Liver (tissue), 9 donors: ENCODE measurements around the gene PALLD. TPM values are rescaled to one million over a fixed set of nuclear protein-coding genes. Genes with fewer than 3 reads are reported as not detected.
"Not testable (repeated sequence)": the region's sequence is repeated elsewhere in the genome, so short reads cannot be mapped to it uniquely, and the experiment has no call there.

Experiments
- DNase-seq: peaks from one replicate; pipeline ENCODE4 v3.0.0-alpha.2; 2017; ENCODE audit warnings: low spot score
- H3K27ac ChIP-seq, 2 donors: one replicate each; pipeline ENCODE4 v1.7.0; 2013; ENCODE audit warnings: inconsistent platforms in 2 of 2, low read length in 2 of 2, control low read depth in 1 of 2, low read depth in 1 of 2, mild to moderate bottlenecking in 1 of 2
- H3K27me3 ChIP-seq, 4 donors: one replicate each; pipeline versions ENCODE4 v1.6.1 to v1.7.0; 2013; ENCODE audit warnings: low read length in 3 of 4, inconsistent platforms in 1 of 4, mild to moderate bottlenecking in 1 of 4, moderate library complexity in 1 of 4; ENCODE audit not compliant: control insufficient read depth in 4 of 4, insufficient read depth in 4 of 4
- H3K36me3 ChIP-seq, 4 donors: one replicate each; pipeline versions ENCODE4 v1.6.1 to v1.7.0; 2013; ENCODE audit warnings: low read length in 3 of 4, mild to moderate bottlenecking in 3 of 4, low read depth in 1 of 4, moderate library complexity in 1 of 4; ENCODE audit not compliant: control insufficient read depth in 4 of 4, insufficient read depth in 3 of 4
- H3K4me1 ChIP-seq, 4 donors: one replicate each; pipeline versions ENCODE4 v1.6.1 to v1.7.0; 2013; ENCODE audit warnings: low read length in 3 of 4, mild to moderate bottlenecking in 3 of 4, moderate library complexity in 1 of 4; ENCODE audit not compliant: control insufficient read depth in 4 of 4, insufficient read depth in 4 of 4
- H3K4me3 ChIP-seq, 3 donors: one replicate each; pipeline versions ENCODE4 v1.6.1 to v1.7.0; 2013; ENCODE audit warnings: low read length in 3 of 3, control low read depth in 1 of 3, low read depth in 1 of 3, mild to moderate bottlenecking in 1 of 3
- H3K9ac ChIP-seq, 2 donors: one replicate each; pipeline ENCODE4 v1.7.0; 2013; ENCODE audit warnings: low read length in 2 of 2, mild to moderate bottlenecking in 2 of 2, moderate library complexity in 2 of 2, control low read depth in 1 of 2, low read depth in 1 of 2
- H3K9me3 ChIP-seq, 4 donors: one replicate each; pipeline versions ENCODE4 v1.6.1 to v1.7.0; 2013; ENCODE audit warnings: low read length in 3 of 4; ENCODE audit not compliant: control insufficient read depth in 4 of 4
- EGR1 ChIP-seq, 2 donors: IDR thresholded peaks; 2 replicates each; pipeline ENCODE4 v1.6.1; 2016 to 2018; ENCODE audit warnings: antibody characterized with exemption in 2 of 2, low read depth in 2 of 2
- FOXA1 ChIP-seq: IDR thresholded peaks from 2 replicates; pipeline ENCODE4 v1.6.1; 2016; ENCODE audit warnings: antibody characterized with exemption
- HNF4G ChIP-seq: IDR thresholded peaks from 2 replicates; pipeline ENCODE4 v1.6.1; 2016; ENCODE audit warnings: antibody characterized with exemption
- JUND ChIP-seq, 2 donors: IDR thresholded peaks; 2 replicates each; pipeline ENCODE4 v1.6.1; 2016; ENCODE audit warnings: antibody characterized with exemption in 2 of 2
- NR2F2 ChIP-seq: IDR thresholded peaks from 2 replicates; pipeline ENCODE4 v1.6.1; 2016; ENCODE audit warnings: antibody characterized with exemption
- RAD21 ChIP-seq, 2 donors: IDR thresholded peaks; 2 replicates each; pipeline ENCODE4 v1.6.1; 2016; ENCODE audit warnings: antibody characterized with exemption in 2 of 2, mild to moderate bottlenecking in 2 of 2
- SP1 ChIP-seq: IDR thresholded peaks from 2 replicates; pipeline ENCODE4 v1.6.1; 2018; ENCODE audit warnings: antibody characterized with exemption, mild to moderate bottlenecking
- YY1 ChIP-seq: IDR thresholded peaks from 2 replicates; pipeline ENCODE4 v1.6.1; 2016; ENCODE audit warnings: antibody characterized with exemption, mild to moderate bottlenecking
- WGBS: extraction: QIAGEN DNeasy Blood & Tissue Kit; methylation state at CpG from one replicate; pipeline ENCODE4 v1.1.7; 2013; 5-methylcytosine and 5-hydroxymethylcytosine counted together
- polyA plus RNA-seq, 2 donors: library from polyadenylated mRNA; stranded (reverse) in 1 of 2; unstranded in 1 of 2; fragments of 200-250 nt in 1 of 2; fragments of >200 nt in 1 of 2; fragmentation: Nextera tagmentation in 1 of 2; extraction: Ambion mirVana in 1 of 2; gene quantifications; one replicate each; pipeline versions ENCODE4 v1.2.1 to v1.2.3, GENCODE V29; 2013 to 2015
- total RNA-seq, 2 donors: library from RNA; depleted of rRNA; stranded (reverse); fragments of >200 nt; gene quantifications; one replicate each; pipeline ENCODE4 v1.2.3, GENCODE V29; 2014
- TF ChIP-seq, protein P1 (sequence below): fragments of 150-350 bp; IDR thresholded peaks from 2 replicates; pipeline ENCODE4 v1.5.1; 2017; ENCODE audit warnings: improper control_type of control experiment, low read depth, low read length; ENCODE audit not compliant: missing input control
- TF ChIP-seq, protein P2 (sequence below): IDR thresholded peaks from 2 replicates; pipeline ENCODE4 v1.6.1; 2016; ENCODE audit warnings: antibody characterized with exemption, mild to moderate bottlenecking
- donor health status: healthy.
- donor health status: healthy.
- donor health status: healthy.
- donor health status: healthy.
- donor health status: healthy.

Gene PALLD
- total and polyA plus RNA-seq, 4 donors = 9.0 to 26.3 (median 14.7) TPM

DNA sequence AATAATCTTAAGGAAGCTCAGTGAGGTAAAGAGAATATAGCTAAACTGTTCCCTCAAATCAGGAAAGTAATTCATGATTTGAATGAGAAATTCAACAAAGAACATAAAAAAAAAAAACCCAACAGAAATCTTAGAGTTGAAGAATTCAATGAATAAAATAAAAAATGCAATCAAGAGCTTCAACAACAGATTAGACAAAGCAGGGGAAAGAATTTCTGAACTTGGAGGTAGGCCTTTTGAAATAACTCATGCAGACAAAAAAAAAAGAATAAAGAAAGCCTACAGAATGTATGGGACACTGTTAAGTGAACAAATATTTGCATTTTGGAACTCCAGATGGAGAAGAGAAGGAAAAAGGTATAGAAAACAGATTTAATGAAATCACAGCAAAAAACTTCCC, 435.3 kb downstream of the PALLD start:
- no peak for DNase-seq
- Histone ChIP-seq H3K27ac (no peak overlapping the region), H3K36me3 (peaks cover 2 to 11% (median 2%) of the 10 kb centered on the region in 4 donors), H3K4me3 (no peak overlapping the region), H3K4me1 (no peaks in the 10 kb centered on the region), H3K9ac (no peak overlapping the region), H3K27me3 (no peaks in the 10 kb centered on the region), H3K9me3 (no peaks in the 10 kb centered on the region)
- no peak for TF ChIP-seq EGR1 (IDR thresholded peaks at IDR 0.05; ENCODE audit: low read depth in 2 of 2)
- TF ChIP-seq, protein P1, sequence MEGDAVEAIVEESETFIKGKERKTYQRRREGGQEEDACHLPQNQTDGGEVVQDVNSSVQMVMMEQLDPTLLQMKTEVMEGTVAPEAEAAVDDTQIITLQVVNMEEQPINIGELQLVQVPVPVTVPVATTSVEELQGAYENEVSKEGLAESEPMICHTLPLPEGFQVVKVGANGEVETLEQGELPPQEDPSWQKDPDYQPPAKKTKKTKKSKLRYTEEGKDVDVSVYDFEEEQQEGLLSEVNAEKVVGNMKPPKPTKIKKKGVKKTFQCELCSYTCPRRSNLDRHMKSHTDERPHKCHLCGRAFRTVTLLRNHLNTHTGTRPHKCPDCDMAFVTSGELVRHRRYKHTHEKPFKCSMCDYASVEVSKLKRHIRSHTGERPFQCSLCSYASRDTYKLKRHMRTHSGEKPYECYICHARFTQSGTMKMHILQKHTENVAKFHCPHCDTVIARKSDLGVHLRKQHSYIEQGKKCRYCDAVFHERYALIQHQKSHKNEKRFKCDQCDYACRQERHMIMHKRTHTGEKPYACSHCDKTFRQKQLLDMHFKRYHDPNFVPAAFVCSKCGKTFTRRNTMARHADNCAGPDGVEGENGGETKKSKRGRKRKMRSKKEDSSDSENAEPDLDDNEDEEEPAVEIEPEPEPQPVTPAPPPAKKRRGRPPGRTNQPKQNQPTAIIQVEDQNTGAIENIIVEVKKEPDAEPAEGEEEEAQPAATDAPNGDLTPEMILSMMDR = no peak
- no peak for TF ChIP-seq SP1
- TF ChIP-seq RAD21 (IDR thresholded peaks at IDR 0.05) = no peak
- no peak for TF ChIP-seq JUND (IDR thresholded peaks at IDR 0.05)
- TF ChIP-seq YY1 = no peak
- no peak for TF ChIP-seq FOXA1

DNA sequence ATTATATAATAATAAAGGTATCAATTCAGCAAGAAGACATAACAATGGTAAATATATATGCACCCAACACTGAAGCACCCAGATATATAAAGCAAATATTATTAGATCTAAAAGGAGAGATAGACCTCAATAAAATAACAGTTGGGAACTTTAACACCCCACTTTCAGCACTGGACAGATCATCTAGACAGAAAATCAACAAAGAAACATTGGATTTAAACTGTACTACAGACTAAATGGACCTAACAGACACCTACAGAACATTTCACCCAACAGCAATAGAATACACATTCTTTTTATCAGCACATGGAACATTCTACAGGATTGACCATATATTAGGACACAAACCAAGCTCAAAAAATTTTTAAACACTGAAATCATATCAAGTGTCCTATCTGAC, 436.6 kb downstream of the PALLD start:
- Histone ChIP-seq H3K4me1 (no peaks in the 10 kb centered on the region), H3K27me3 (no peaks in the 10 kb centered on the region), H3K9ac (no peak overlapping the region), H3K9me3 (no peaks in the 10 kb centered on the region), H3K36me3 (peaks cover 0 to 4% (median 0%) of the 10 kb centered on the region in 4 donors), H3K27ac (no peak overlapping the region), H3K4me3 (no peak overlapping the region)
- no peak for DNase-seq
- TF ChIP-seq HNF4G = no peak
- TF ChIP-seq, protein P2, sequence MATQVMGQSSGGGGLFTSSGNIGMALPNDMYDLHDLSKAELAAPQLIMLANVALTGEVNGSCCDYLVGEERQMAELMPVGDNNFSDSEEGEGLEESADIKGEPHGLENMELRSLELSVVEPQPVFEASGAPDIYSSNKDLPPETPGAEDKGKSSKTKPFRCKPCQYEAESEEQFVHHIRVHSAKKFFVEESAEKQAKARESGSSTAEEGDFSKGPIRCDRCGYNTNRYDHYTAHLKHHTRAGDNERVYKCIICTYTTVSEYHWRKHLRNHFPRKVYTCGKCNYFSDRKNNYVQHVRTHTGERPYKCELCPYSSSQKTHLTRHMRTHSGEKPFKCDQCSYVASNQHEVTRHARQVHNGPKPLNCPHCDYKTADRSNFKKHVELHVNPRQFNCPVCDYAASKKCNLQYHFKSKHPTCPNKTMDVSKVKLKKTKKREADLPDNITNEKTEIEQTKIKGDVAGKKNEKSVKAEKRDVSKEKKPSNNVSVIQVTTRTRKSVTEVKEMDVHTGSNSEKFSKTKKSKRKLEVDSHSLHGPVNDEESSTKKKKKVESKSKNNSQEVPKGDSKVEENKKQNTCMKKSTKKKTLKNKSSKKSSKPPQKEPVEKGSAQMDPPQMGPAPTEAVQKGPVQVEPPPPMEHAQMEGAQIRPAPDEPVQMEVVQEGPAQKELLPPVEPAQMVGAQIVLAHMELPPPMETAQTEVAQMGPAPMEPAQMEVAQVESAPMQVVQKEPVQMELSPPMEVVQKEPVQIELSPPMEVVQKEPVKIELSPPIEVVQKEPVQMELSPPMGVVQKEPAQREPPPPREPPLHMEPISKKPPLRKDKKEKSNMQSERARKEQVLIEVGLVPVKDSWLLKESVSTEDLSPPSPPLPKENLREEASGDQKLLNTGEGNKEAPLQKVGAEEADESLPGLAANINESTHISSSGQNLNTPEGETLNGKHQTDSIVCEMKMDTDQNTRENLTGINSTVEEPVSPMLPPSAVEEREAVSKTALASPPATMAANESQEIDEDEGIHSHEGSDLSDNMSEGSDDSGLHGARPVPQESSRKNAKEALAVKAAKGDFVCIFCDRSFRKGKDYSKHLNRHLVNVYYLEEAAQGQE = peak; percentile 96

DNA sequence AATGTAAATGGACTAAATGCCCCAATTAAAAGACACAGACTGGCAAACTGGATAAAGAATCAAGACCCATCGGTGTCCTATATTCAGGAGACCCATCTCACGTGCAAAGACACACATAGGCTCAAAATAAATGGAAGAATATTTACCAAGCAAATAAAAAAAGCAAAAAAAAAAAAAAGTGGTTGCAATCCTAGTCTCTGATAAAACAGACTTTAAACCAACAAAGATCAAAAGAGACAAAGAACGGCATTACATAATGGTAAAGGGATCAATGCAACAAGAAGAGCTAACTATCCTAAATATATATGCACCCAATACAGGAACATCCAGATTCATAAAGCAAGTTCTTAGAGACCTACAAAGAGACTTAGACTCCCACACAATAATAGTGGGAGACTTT, 440.6 kb downstream of the PALLD start:
- not testable (repeated sequence) for H3K4me1 ChIP-seq, H3K27ac ChIP-seq, H3K9ac ChIP-seq, H3K27me3 ChIP-seq, H3K36me3 ChIP-seq, H3K9me3 ChIP-seq, H3K4me3 ChIP-seq, DNase-seq
- 48% methylated on average over 3 of the region's 3 CpGs for WGBS

DNA sequence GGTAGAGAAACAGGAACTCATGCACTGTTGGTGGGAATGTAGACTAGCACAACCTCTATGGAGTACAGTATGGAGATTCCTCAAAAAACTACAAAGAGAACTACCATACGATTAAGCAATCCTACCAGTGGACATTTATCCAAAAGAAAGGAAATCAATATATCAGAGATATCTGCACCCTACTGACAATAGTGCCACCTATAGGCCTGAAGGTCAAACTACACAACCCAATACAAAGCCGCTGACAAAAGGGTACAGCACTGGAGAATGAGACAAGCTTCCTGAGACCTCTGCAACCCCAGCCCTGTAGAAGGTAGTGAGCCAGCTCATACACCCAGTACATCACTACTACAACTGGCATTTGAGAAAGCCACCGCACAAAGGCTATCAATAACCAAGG, 446.1 kb downstream of the PALLD start:
- Histone ChIP-seq H3K4me1 (no peaks in the 10 kb centered on the region), H3K9ac (no peak overlapping the region), H3K9me3 (no peaks in the 10 kb centered on the region), H3K4me3 (no peak overlapping the region), H3K27ac (no peak overlapping the region), H3K36me3 (no peaks in the 10 kb centered on the region), H3K27me3 (no peaks in the 10 kb centered on the region)
- WGBS = 82% methylated on average over 3 of the region's 3 CpGs
- TF ChIP-seq, protein P1 = peak; percentile 24
- TF ChIP-seq NR2F2 (no peak), RAD21 (IDR thresholded peaks at IDR 0.05) (peak in 1 of 2 donors; percentile 38)
- no peak for DNase-seq
